GM19397 (cell line): ENCODE data around the gene KRT6A.

Experiments
- ATAC-seq: cut with Tn5 transposase; IDR thresholded peaks from one replicate; pipeline ENCODE4 v1.9.1; 2021; ENCODE audit warnings: mild to moderate bottlenecking, moderate library complexity; ENCODE audit not compliant: unreplicated experiment

KRT6A gene

GRCh38 chr12:52493172-52493571 lies at the start of gene KRT6A:
Gene KRT6A, minus strand, starts transcription at chr12:52493257. Its CDS starts 69 bp downstream, at chr12:52493188.
- ATAC-seq, result no peak

- no peak for ATAC-seq
Measured at GRCh38 chr12:52542157-52542556, 49.1 kb upstream of the KRT6A start.

GRCh38 chr12:52541709-52542108 lies 48.7 kb upstream of the KRT6A start:
- no peak for ATAC-seq

GRCh38 chr12:52540531-52540930 lies 47.5 kb upstream of the KRT6A start:
- no peak for ATAC-seq

- ATAC-seq, result no peak
Measured at GRCh38 chr12:52539821-52540173, 46.7 kb upstream of the KRT6A start.

GRCh38 chr12:52539083-52539820 lies 46.2 kb upstream of the KRT6A start:
- no peak for ATAC-seq

- no peak for ATAC-seq
Measured at GRCh38 chr12:52537101-52537500, 44.0 kb upstream of the KRT6A start.

- ATAC-seq, result no peak
Measured at GRCh38 chr12:52535574-52535973, 42.5 kb upstream of the KRT6A start.

- no peak for ATAC-seq
Measured at GRCh38 chr12:52534482-52534881, 41.4 kb upstream of the KRT6A start.

GRCh38 chr12:52533686-52534470 lies 40.8 kb upstream of the KRT6A start:
- no peak for ATAC-seq

- ATAC-seq, result no peak
Measured at GRCh38 chr12:52532636-52533035, 39.6 kb upstream of the KRT6A start.

- no peak for ATAC-seq
Measured at GRCh38 chr12:52531566-52532300, 38.7 kb upstream of the KRT6A start.

- ATAC-seq, result no peak
Measured at GRCh38 chr12:52530905-52531304, 37.8 kb upstream of the KRT6A start.

GRCh38 chr12:52530366-52530765 lies 37.3 kb upstream of the KRT6A start:
- ATAC-seq, result no peak

- ATAC-seq, result no peak
Measured at GRCh38 chr12:52529846-52530245, 36.8 kb upstream of the KRT6A start.

GRCh38 chr12:52529417-52529816 lies 36.4 kb upstream of the KRT6A start:
- ATAC-seq, result no peak

- no peak for ATAC-seq
Measured at GRCh38 chr12:52528641-52529143, 35.6 kb upstream of the KRT6A start.

- no peak for ATAC-seq
Measured at GRCh38 chr12:52527121-52527800, 34.2 kb upstream of the KRT6A start.

GRCh38 chr12:52526511-52526951 lies 33.5 kb upstream of the KRT6A start:
- no peak for ATAC-seq

- no peak for ATAC-seq
Measured at GRCh38 chr12:52525661-52526499, 32.8 kb upstream of the KRT6A start.
